Parathyroid adenoma (tissue), 2 donors: Measurements from ENCODE around the gene USF2.

ENCODE experiments used
- H2AFZ ChIP-seq: fragments of 300-600 bp; sonication (generic); one replicate; pipeline ENCODE4 v1.7.0; 2017; ENCODE audit warnings: antibody characterized with exemption, mild to moderate bottlenecking
- H3K27ac ChIP-seq: fragments of 300-600 bp; sonication (generic); one replicate; pipeline ENCODE4 v1.7.0; 2017
- H3K27me3 ChIP-seq: fragments of 300-600 bp; sonication (generic); one replicate; pipeline ENCODE4 v1.7.0; 2017; ENCODE audit warnings: low read length; ENCODE audit not compliant: control insufficient read depth, insufficient read depth
- H3K36me3 ChIP-seq: fragments of 300-600 bp; sonication (generic); one replicate; pipeline ENCODE4 v1.7.0; 2017; ENCODE audit warnings: low read length; ENCODE audit not compliant: control insufficient read depth, insufficient read depth
- H3K4me1 ChIP-seq: fragments of 300-600 bp; sonication (generic); one replicate; pipeline ENCODE4 v1.7.0; 2017; ENCODE audit warnings: control low read depth
- H3K4me2 ChIP-seq: fragments of 300-600 bp; sonication (generic); one replicate; pipeline ENCODE4 v1.7.0; 2017; ENCODE audit warnings: low read length
- H3K4me3 ChIP-seq: fragments of 300-600 bp; sonication (generic); one replicate; pipeline ENCODE4 v1.7.0; 2017; ENCODE audit warnings: low read depth, low read length
- H3K79me2 ChIP-seq: fragments of 300-600 bp; sonication (generic); one replicate; pipeline ENCODE4 v1.7.0; 2017; ENCODE audit warnings: control low read depth
- H3K9ac ChIP-seq: fragments of 300-600 bp; sonication (generic); one replicate; pipeline ENCODE4 v1.7.0; 2017; ENCODE audit warnings: mild to moderate bottlenecking
- H3K9me3 ChIP-seq: fragments of 300-600 bp; sonication (generic); one replicate; pipeline ENCODE4 v1.7.0; 2017; ENCODE audit warnings: low read length; ENCODE audit not compliant: control insufficient read depth
- TF ChIP-seq, protein P1 (sequence below): fragments of 300-600 bp; sonication (generic); IDR thresholded peaks from one replicate; pipeline ENCODE4 v1.7.0; 2017; ENCODE audit warnings: antibody characterized with exemption, mild to moderate bottlenecking
- donor health status: primary hyperparathyroidism.

USF2 gene

DNA sequence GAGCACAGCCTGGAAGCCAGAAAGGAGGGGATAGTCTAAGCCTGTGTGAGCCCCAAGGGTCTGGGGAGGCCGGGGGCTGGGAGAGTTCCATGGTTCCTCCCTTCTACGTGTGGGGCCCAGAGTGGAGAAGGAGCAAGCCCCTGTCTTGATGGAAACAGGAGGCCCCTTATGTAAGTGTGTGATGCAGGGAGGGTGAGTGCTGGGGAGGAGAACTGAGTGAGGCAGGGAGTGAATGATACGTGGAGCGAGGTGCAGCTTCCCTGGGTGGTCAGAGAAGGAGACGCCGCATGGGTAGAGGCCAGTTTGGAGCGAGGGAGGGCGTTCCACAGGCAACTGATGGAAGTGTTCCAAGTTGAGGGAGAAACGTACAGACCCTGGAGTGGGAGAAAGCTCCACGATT lies 39.2 kb downstream of the USF2 start:
- Histone ChIP-seq H3K4me1 (no peaks in the 10 kb centered on the region), H3K36me3 (no peaks in the 10 kb centered on the region), H3K27ac (no peak overlapping the region), H3K4me3 (no peak overlapping the region), H3K9me3 (no peaks in the 10 kb centered on the region), H3K9ac (no peak overlapping the region), H2AFZ (no peak overlapping the region), H3K4me2 (no peak overlapping the region), H3K27me3 (no peaks in the 10 kb centered on the region), H3K79me2 (no peaks in the 10 kb centered on the region)
- TF ChIP-seq, protein P1, sequence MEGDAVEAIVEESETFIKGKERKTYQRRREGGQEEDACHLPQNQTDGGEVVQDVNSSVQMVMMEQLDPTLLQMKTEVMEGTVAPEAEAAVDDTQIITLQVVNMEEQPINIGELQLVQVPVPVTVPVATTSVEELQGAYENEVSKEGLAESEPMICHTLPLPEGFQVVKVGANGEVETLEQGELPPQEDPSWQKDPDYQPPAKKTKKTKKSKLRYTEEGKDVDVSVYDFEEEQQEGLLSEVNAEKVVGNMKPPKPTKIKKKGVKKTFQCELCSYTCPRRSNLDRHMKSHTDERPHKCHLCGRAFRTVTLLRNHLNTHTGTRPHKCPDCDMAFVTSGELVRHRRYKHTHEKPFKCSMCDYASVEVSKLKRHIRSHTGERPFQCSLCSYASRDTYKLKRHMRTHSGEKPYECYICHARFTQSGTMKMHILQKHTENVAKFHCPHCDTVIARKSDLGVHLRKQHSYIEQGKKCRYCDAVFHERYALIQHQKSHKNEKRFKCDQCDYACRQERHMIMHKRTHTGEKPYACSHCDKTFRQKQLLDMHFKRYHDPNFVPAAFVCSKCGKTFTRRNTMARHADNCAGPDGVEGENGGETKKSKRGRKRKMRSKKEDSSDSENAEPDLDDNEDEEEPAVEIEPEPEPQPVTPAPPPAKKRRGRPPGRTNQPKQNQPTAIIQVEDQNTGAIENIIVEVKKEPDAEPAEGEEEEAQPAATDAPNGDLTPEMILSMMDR: no peak

DNA sequence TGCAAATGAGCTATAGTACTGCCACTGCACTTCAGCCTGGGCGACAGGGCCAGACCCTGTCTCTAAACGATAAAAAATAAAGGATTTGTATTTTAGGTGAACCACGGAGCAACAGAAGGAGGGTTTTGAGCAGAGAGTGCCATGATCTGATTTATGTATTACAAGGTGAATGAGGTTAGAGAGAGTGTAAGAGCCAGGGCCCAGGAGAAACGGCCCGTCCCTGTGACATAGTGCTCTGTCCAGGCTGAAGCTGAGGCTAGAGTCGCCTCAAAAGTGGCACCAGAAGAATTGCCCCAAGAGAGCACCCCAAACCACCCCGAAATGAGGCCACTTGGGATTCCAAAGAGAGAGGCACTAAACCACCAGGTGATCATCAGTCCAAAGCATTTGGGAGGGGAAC lies 40.1 kb downstream of the USF2 start:
- TF ChIP-seq, protein P1: no peak
- Histone ChIP-seq H3K79me2 (no peaks in the 10 kb centered on the region), H3K27ac (no peak overlapping the region), H3K27me3 (no peaks in the 10 kb centered on the region), H3K9ac (no peak overlapping the region), H3K4me2 (no peak overlapping the region), H2AFZ (no peak overlapping the region), H3K9me3 (no peaks in the 10 kb centered on the region), H3K4me3 (no peak overlapping the region), H3K36me3 (no peaks in the 10 kb centered on the region), H3K4me1 (no peaks in the 10 kb centered on the region)

DNA sequence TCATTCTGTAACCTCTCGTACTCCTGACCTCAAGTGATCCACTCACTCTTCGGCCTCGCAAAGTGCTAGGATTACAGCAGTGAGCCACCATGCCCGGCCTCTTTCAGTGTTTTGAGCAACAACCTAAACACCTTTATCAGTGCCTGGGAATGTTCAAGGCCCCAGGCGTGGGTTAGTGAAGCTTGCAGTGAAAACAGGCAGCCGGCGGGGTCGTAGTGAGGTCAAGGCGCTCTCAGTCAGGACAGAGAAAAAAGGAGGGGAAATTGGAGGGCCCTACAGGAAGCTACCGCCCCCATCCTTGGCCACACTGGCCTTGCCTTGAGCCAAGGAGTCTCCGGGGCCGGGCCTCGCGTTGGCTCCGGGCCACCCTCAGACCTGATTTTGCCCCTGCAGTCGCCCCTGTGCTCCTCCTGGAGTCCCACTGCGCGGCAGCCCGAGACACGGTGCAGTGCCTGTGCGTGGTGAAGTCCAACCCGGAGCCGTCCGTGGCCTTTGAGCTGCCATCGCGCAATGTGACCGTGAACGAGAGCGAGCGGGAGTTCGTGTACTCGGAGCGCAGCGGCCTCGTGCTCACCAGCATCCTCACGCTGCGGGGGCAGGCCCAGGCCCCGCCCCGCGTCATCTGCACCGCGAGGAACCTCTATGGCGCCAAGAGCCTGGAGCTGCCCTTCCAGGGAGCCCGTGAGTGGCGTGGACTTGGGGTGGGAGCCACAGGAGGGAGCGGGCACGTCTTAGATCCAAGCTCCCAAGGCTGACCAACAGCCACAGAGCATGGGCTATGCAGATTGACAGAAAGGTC lies 40.9 kb downstream of the USF2 start:
- no peaks in the 10 kb centered on the region for H3K36me3 ChIP-seq
- no peak overlapping the region for H3K27ac ChIP-seq
- H3K4me2 ChIP-seq: no peak overlapping the region
- no peaks in the 10 kb centered on the region for H3K79me2 ChIP-seq
- no peaks in the 10 kb centered on the region for H3K4me1 ChIP-seq
- H3K9me3 ChIP-seq: no peaks in the 10 kb centered on the region
- TF ChIP-seq, protein P1: no peak
- H3K4me3 ChIP-seq: no peak overlapping the region
- no peaks in the 10 kb centered on the region for H3K27me3 ChIP-seq
- no peak overlapping the region for H2AFZ ChIP-seq
- H3K9ac ChIP-seq: no peak overlapping the region

DNA sequence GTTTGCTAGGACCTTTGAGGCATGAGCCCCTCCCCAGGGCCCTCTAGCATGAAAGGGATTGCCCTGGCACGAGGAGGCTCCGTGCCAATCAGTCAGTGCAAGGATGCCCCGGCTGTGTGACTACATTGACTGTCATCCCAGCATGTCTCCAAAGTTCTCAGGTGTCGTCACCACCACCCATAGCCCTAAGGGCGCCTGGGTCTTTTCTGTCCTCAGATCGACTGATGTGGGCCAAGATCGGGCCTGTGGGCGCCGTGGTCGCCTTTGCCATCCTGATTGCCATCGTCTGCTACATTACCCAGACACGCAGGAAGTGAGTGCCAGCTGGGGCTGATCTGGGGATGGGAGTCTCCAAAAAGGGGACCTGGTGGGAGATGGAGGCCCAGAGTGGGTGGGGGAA lies 41.6 kb downstream of the USF2 start:
- H3K36me3 ChIP-seq: no peaks in the 10 kb centered on the region
- H3K4me3 ChIP-seq: no peak overlapping the region
- H3K9ac ChIP-seq: no peak overlapping the region
- TF ChIP-seq, protein P1: no peak
- H3K4me2 ChIP-seq: no peak overlapping the region
- no peaks in the 10 kb centered on the region for H3K79me2 ChIP-seq
- H2AFZ ChIP-seq: no peak overlapping the region
- no peaks in the 10 kb centered on the region for H3K27me3 ChIP-seq
- no peaks in the 10 kb centered on the region for H3K9me3 ChIP-seq
- no peak overlapping the region for H3K27ac ChIP-seq
- no peaks in the 10 kb centered on the region for H3K4me1 ChIP-seq
